Mesenteric fat pad (tissue), 1 donor: ENCODE results near the gene MAPK8IP2. TPM values are rescaled to one million over a fixed set of nuclear protein-coding genes. Genes with fewer than 3 reads are reported as not detected.
"Not testable (repeated sequence)": the region's sequence is repeated elsewhere in the genome, so short reads cannot be mapped to it uniquely, and the experiment has no call there.

Experiments used
- DNase-seq: peaks from one replicate; pipeline ENCODE4 v3.0.0-alpha.2; 2020; ENCODE audit warnings: low spot score
- total RNA-seq: library from RNA; stranded (reverse); fragmentation: NEBNext Ultra II Directional; extraction: Animal tissue kit (Norgen Biotek cat#: 25700); gene quantifications from one replicate; pipeline ENCODE4 v1.2.1, GENCODE V29; 2021
- donor health status: DM: yes; HTN: yes; CAD: no.

Gene MAPK8IP2
- total RNA-seq, 1 donor from 2014 or later = 0.58 TPM

- no peak for DNase-seq
These were observed 33.2 kb downstream of the MAPK8IP2 start for GRCh38 chr22:50633771-50634170.

GRCh38 chr22:50635591-50635990 is 35.0 kb downstream of the MAPK8IP2 start:
- DNase-seq = no peak

- DNase-seq = not testable (repeated sequence)
These were observed 39.7 kb downstream of the MAPK8IP2 start for GRCh38 chr22:50640296-50640695.

GRCh38 chr22:50640857-50641647 is 40.5 kb downstream of the MAPK8IP2 start:
- no peak for DNase-seq

- DNase-seq = no peak
These were observed 41.4 kb downstream of the MAPK8IP2 start for GRCh38 chr22:50641696-50642607.

GRCh38 chr22:50643021-50643820 is 42.6 kb downstream of the MAPK8IP2 start:
- not testable (repeated sequence) for DNase-seq

GRCh38 chr22:50643821-50644101 is 43.2 kb downstream of the MAPK8IP2 start:
- DNase-seq = not testable (repeated sequence)

GRCh38 chr22:50653256-50653655 is 52.7 kb downstream of the MAPK8IP2 start:
- no peak for DNase-seq

- not testable (repeated sequence) for DNase-seq
These were observed 54.1 kb downstream of the MAPK8IP2 start for GRCh38 chr22:50654664-50655063.

- DNase-seq = no peak
These were observed 55.8 kb downstream of the MAPK8IP2 start for GRCh38 chr22:50656122-50657070.

- DNase-seq = no peak
These were observed 57.3 kb downstream of the MAPK8IP2 start for GRCh38 chr22:50657925-50658324.

GRCh38 chr22:50659711-50660110 is 59.1 kb downstream of the MAPK8IP2 start:
- not testable (repeated sequence) for DNase-seq

GRCh38 chr22:50660306-50660705 is 59.7 kb downstream of the MAPK8IP2 start:
- no peak for DNase-seq

Other genes starting within 250 kb of the MAPK8IP2 start
- 74.3 TPM for gene SBF1, start 125.8 kb upstream of the MAPK8IP2 start, total RNA-seq
- gene ADM2, start 119.2 kb upstream of the MAPK8IP2 start, total RNA-seq = 0.42 TPM
- not detected for gene MIOX, start 113.9 kb upstream of the MAPK8IP2 start, total RNA-seq
- 57.1 TPM for gene LMF2, start 93.1 kb upstream of the MAPK8IP2 start, total RNA-seq
- 25.0 TPM for gene NCAPH2, start 92.6 kb upstream of the MAPK8IP2 start, total RNA-seq
- gene SCO2, start 75.2 kb upstream of the MAPK8IP2 start, total RNA-seq = 9.6 TPM
- gene TYMP, start 70.8 kb upstream of the MAPK8IP2 start, total RNA-seq = 165 TPM
- gene KLHDC7B, start 54.9 kb upstream of the MAPK8IP2 start, total RNA-seq = 0.10 TPM
- gene SYCE3, start 37.9 kb upstream of the MAPK8IP2 start, total RNA-seq = not detected
- gene CPT1B, start 22.4 kb upstream of the MAPK8IP2 start, total RNA-seq = 10.4 TPM
- 47.6 TPM for gene CHKB, start 17.9 kb upstream of the MAPK8IP2 start, total RNA-seq
- gene ARSA, start 27.4 kb downstream of the MAPK8IP2 start, total RNA-seq = 50.4 TPM
- 95.7 TPM for gene SHANK3, start 72.0 kb downstream of the MAPK8IP2 start, total RNA-seq
- 4.5 TPM for gene ACR, start 137.4 kb downstream of the MAPK8IP2 start, total RNA-seq
- gene RABL2B, start 182.8 kb downstream of the MAPK8IP2 start, total RNA-seq = 21.9 TPM